ENCODE data around the gene ZNF670.
A peak's percentile ranks its signal among the peaks of the same experiment; 100 is the strongest.
"Not testable (repeated sequence)": the region's sequence is repeated elsewhere in the genome, so short reads cannot be mapped to it uniquely, and the experiment has no call there.

ZNF670 gene

GRCh38 chr1:247078258-247079140, at the start of gene ZNF670:
TSS of gene ZNF670 (minus strand) at chr1:247078811. CDS start at chr1:247078596, 215 bp downstream.
- DNase-seq: peak; percentile 55 to 82

GRCh38 chr1:247127519-247128282, 49.1 kb upstream of the ZNF670 start:
- not testable (repeated sequence) for DNase-seq

- not testable (repeated sequence) for DNase-seq
Observed at GRCh38 chr1:247126601-247127000, 48.0 kb upstream of the ZNF670 start.

- not testable (repeated sequence) for DNase-seq
Observed at GRCh38 chr1:247126166-247126565, 47.6 kb upstream of the ZNF670 start.

GRCh38 chr1:247121382-247121781, 42.8 kb upstream of the ZNF670 start:
- DNase-seq: no peak

GRCh38 chr1:247120408-247120668, 41.7 kb upstream of the ZNF670 start:
- not testable (repeated sequence) for DNase-seq

GRCh38 chr1:247119600-247120407, 41.2 kb upstream of the ZNF670 start:
- no peak for DNase-seq

GRCh38 chr1:247118946-247119446, 40.4 kb upstream of the ZNF670 start:
- DNase-seq: no peak

GRCh38 chr1:247115545-247115944, 36.9 kb upstream of the ZNF670 start:
- no peak for DNase-seq

- no peak for DNase-seq
Observed at GRCh38 chr1:247115141-247115510, 36.5 kb upstream of the ZNF670 start.

GRCh38 chr1:247114351-247115140, 35.9 kb upstream of the ZNF670 start:
- DNase-seq: no peak

GRCh38 chr1:247113733-247114271, 35.2 kb upstream of the ZNF670 start:
- no peak for DNase-seq

GRCh38 chr1:247113094-247113497, 34.5 kb upstream of the ZNF670 start:
- DNase-seq: no peak

- DNase-seq: no peak
Observed at GRCh38 chr1:247112479-247112781, 33.8 kb upstream of the ZNF670 start.

GRCh38 chr1:247111700-247112478, 33.3 kb upstream of the ZNF670 start:
- DNase-seq: no peak

- DNase-seq: no peak
Observed at GRCh38 chr1:247111259-247111699, 32.7 kb upstream of the ZNF670 start.

GRCh38 chr1:247110627-247111258, 32.1 kb upstream of the ZNF670 start:
- no peak for DNase-seq

GRCh38 chr1:247107694-247108093, 29.1 kb upstream of the ZNF670 start:
- DNase-seq: no peak

GRCh38 chr1:247105966-247106365, 27.4 kb upstream of the ZNF670 start:
- no peak for DNase-seq

- no peak for DNase-seq
Observed at GRCh38 chr1:247104965-247105364, 26.4 kb upstream of the ZNF670 start.

All from NCI-H187 (cell line).